ENCODE data around the gene CCDC142. TPM values are rescaled to one million over a fixed set of nuclear protein-coding genes. Genes with fewer than 3 reads are reported as not detected.

Gene CCDC142
- total and polyA plus RNA-seq, 2 donors (not counting 1 experiment from before 2014, with no cell fraction given): 13.0 to 61.6 TPM

DNA sequence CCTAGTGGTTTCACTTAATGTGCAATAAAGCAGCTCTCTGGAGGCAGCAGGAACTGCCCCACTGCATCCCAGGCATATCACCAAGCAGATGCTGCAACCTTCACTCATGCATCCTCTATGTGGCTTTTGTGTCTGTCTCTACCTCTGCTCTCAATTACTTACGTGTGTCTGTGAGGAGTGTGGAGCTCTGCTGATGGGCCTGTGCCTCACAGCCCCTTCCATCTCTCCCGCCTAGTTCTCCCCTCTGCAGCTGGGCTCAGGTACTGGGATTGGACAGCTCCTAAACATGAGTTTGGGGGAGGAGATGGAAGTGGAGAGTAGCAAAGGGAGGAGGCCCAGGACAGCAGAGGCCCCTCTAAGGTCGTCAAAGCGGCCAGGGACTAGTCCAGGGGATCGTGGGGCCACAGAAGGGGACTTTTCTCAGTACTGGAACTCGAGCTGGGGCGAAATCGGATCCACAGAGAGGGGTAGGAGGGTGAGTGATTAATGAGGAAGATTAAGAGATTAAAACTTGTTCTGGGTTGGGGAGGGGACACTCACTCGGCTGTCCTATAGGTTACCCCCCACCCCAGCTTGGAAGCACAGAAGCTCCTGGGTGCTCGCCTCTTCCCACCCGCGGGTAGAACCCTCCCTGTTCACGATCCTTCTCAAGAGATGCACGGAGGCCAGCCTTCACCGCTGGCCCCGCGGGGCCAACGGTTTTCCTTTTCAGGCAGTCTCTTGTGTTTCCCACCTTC, 18.7 kb upstream of the CCDC142 start:
- Histone ChIP-seq H3K9me3 (ENCODE audit: control extremely low read depth in 1 of 3, control insufficient read depth in 2 of 3, insufficient read depth in 1 of 3, low read length in 2 of 3) (peaks cover 0 to 31% (median 0%) of the 10 kb centered on the region in 3 donors), H3K27me3 (replicated peaks in 1 of 4; ENCODE audit: control extremely low read depth in 1 of 4, control insufficient read depth in 3 of 4, insufficient read depth in 4 of 4, low read length in 3 of 4) (peaks cover 0 to 89% (median 38%) of the 10 kb centered on the region in 4 experiments), H3K27ac (ENCODE audit: low read length in 2 of 2) (no peak overlapping the region), H3K4me1 (ENCODE audit: control insufficient read depth in 2 of 2, insufficient read depth in 2 of 2, low read length in 2 of 2) (peaks cover 55 to 56% of the 10 kb centered on the region in 2 donors), H3K4me2 (replicated peaks; ENCODE audit: low read depth, low read length, poor library complexity, severe bottlenecking) (no peak overlapping the region), H3K36me3 (replicated peaks in 1 of 2; ENCODE audit: control extremely low read depth in 1 of 2, control insufficient read depth in 1 of 2, extremely low read depth in 1 of 2, insufficient read depth in 2 of 2, low read length in 1 of 2) (peaks cover 0 to 10% of the 10 kb centered on the region in 2 experiments), H2AFZ (ENCODE audit: insufficient read depth, low read depth, low read length, poor library complexity, severe bottlenecking) (no peak overlapping the region), H4K20me1 (ENCODE audit: control insufficient read depth, insufficient read depth, low read length, poor library complexity, severe bottlenecking) (no peaks in the 10 kb centered on the region), H3K79me2 (ENCODE audit: control insufficient read depth, insufficient read depth, low read length) (peaks cover 2% of the 10 kb centered on the region), H3K9ac (ENCODE audit: low read length) (no peak overlapping the region), H3K4me3 (ENCODE audit: control extremely low read depth in 1 of 5, extremely low read depth in 1 of 5, insufficient read depth in 1 of 5, low read depth in 2 of 5, low read length in 4 of 5) (no peak overlapping the region)
- no peak for TF ChIP-seq EZH2 (IDR thresholded peaks at IDR 0.05; ENCODE audit: borderline replicate concordance, insufficient read depth, low read depth, low read length, poor library complexity, severe bottlenecking)
- H3K9me3 Mint-ChIP-seq (ENCODE audit: insufficient read depth): no peaks in the 10 kb centered on the region
- POLR2A ChIA-PET: interaction anchor here (1.5 kb wide), 1 partner anchor 19 kb away, joined by 8 read pairs; the partner anchor contains the start of genes CCDC142 and TTC31
- H3K4me3 Mint-ChIP-seq: peak overlapping the region; percentile 86
- no peak overlapping the region for H3K27ac Mint-ChIP-seq
- intact Hi-C loops (cut with micrococcal nuclease): no loop called here
- 80% methylated on average over 17 of the region's 18 CpGs for WGBS (ENCODE audit: insufficient coverage)
- H3K27me3 Mint-ChIP-seq: peaks cover 65% of the 10 kb centered on the region
- ATAC-seq (ENCODE audit: low read depth): no peak
- peaks cover 67% of the 10 kb centered on the region for H3K4me1 Mint-ChIP-seq
- DNase-seq: no peak
- CTCF ChIA-PET: interaction anchor here (0.8 to 3.0 kb wide), 7 partner anchors 8 to 87 kb away, joined by 3 to 16 read pairs (median 4); partner anchors contain the start of genes CCDC142 and TTC31

DNA sequence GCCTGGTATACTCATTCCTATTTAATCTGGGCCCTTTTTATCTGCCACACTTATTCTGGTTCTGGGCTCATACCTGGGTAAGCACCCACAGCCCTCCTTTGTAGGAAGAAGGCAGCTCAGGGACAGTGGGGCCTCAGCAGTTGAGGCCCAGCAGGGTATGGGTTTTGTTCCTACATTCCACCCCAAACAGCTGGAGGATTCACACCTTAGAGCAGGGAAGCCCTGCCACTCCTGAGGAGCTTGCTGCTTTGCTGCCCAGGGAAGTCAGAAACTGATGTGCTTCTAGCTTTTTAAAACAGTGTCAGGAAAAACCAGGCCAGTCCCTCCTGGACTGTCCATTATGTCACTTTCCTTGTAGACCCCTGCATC, 17.8 kb upstream of the CCDC142 start:
- ChIA-PET CTCF (interaction anchor here (0.6 to 3.0 kb wide), 6 partner anchors 9 to 86 kb away, joined by 3 to 16 read pairs (median 6); partner anchors contain the start of genes CCDC142 and TTC31), POLR2A (interaction anchor here (1.5 kb wide), 1 partner anchor 18 kb away, joined by 8 read pairs; the partner anchor contains the start of genes CCDC142 and TTC31)
- H3K27ac ChIP-seq (ENCODE audit: low read length in 2 of 2): no peak overlapping the region
- DNase-seq: no peak
- H3K4me2 ChIP-seq (replicated peaks; ENCODE audit: low read depth, low read length, poor library complexity, severe bottlenecking): no peak overlapping the region
- H3K9me3 ChIP-seq (ENCODE audit: control extremely low read depth in 1 of 3, control insufficient read depth in 2 of 3, insufficient read depth in 1 of 3, low read length in 2 of 3): peaks cover 0 to 31% (median 0%) of the 10 kb centered on the region in 3 donors
- H3K27me3 ChIP-seq (replicated peaks in 1 of 4; ENCODE audit: control extremely low read depth in 1 of 4, control insufficient read depth in 3 of 4, insufficient read depth in 4 of 4, low read length in 3 of 4): peaks cover 0 to 84% (median 38%) of the 10 kb centered on the region in 4 experiments
- no peak overlapping the region for H3K9ac ChIP-seq (ENCODE audit: low read length)
- H4K20me1 ChIP-seq (ENCODE audit: control insufficient read depth, insufficient read depth, low read length, poor library complexity, severe bottlenecking): no peaks in the 10 kb centered on the region
- H2AFZ ChIP-seq (ENCODE audit: insufficient read depth, low read depth, low read length, poor library complexity, severe bottlenecking): no peak overlapping the region
- Mint-ChIP-seq H3K27me3 (peaks cover 65% of the 10 kb centered on the region), H3K4me3 (no peak overlapping the region), H3K9me3 (ENCODE audit: insufficient read depth) (no peaks in the 10 kb centered on the region), H3K4me1 (peaks cover 61% of the 10 kb centered on the region), H3K27ac (no peak overlapping the region)
- peaks cover 49 to 54% of the 10 kb centered on the region in 2 donors for H3K4me1 ChIP-seq (ENCODE audit: control insufficient read depth in 2 of 2, insufficient read depth in 2 of 2, low read length in 2 of 2)
- intact Hi-C loops (cut with micrococcal nuclease): no loop called here
- TF ChIP-seq EZH2 (IDR thresholded peaks at IDR 0.05; ENCODE audit: borderline replicate concordance, insufficient read depth, low read depth, low read length, poor library complexity, severe bottlenecking): no peak
- TF ChIP-seq, protein P1, sequence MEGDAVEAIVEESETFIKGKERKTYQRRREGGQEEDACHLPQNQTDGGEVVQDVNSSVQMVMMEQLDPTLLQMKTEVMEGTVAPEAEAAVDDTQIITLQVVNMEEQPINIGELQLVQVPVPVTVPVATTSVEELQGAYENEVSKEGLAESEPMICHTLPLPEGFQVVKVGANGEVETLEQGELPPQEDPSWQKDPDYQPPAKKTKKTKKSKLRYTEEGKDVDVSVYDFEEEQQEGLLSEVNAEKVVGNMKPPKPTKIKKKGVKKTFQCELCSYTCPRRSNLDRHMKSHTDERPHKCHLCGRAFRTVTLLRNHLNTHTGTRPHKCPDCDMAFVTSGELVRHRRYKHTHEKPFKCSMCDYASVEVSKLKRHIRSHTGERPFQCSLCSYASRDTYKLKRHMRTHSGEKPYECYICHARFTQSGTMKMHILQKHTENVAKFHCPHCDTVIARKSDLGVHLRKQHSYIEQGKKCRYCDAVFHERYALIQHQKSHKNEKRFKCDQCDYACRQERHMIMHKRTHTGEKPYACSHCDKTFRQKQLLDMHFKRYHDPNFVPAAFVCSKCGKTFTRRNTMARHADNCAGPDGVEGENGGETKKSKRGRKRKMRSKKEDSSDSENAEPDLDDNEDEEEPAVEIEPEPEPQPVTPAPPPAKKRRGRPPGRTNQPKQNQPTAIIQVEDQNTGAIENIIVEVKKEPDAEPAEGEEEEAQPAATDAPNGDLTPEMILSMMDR (IDR thresholded peaks at IDR 0.05): no peak
- peaks cover 0 to 6% of the 10 kb centered on the region in 2 experiments for H3K36me3 ChIP-seq (replicated peaks in 1 of 2; ENCODE audit: control extremely low read depth in 1 of 2, control insufficient read depth in 1 of 2, extremely low read depth in 1 of 2, insufficient read depth in 2 of 2, low read length in 1 of 2)
- no peaks in the 10 kb centered on the region for H3K79me2 ChIP-seq (ENCODE audit: control insufficient read depth, insufficient read depth, low read length)
- no peak overlapping the region for H3K4me3 ChIP-seq (ENCODE audit: control extremely low read depth in 1 of 5, extremely low read depth in 1 of 5, insufficient read depth in 1 of 5, low read depth in 2 of 5, low read length in 4 of 5)
- no peak for ATAC-seq (ENCODE audit: low read depth)
